DMS114 treated with DMSO at 0.1 percent for 48 hours (cell line): ENCODE results near the gene PADI1.

ENCODE experiments used
- DNase-seq: peaks from one replicate; lab custom pipeline; 2025; ENCODE audit not compliant: unreplicated experiment; lab: John Stamatoyannopoulos, UW

The PADI1 gene

GRCh38 chr1:17270891-17271765 lies 66.2 kb downstream of the PADI1 start:
- DNase-seq: no peak

DNA sequence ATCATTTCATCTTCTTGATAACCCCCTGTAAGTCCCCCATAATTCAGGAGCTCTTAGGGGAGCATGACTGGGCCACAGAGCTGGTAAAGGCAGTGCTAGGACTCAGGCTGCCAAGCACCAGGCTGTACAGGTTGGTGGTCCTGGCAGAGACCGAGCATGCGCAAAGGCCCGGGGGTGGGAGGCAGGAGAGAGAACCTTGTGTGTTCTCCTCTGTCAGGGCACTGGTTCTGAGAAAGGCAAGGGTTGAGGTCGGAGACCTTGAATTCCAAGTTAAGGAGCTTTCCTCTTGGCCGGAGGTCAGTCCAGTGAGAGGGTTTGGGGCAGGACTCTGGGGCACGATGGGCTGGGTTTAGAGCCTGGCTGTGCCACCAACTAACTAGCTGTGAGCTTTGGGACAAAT lies 67.1 kb downstream of the PADI1 start:
- DNase-seq: no peak

DNA sequence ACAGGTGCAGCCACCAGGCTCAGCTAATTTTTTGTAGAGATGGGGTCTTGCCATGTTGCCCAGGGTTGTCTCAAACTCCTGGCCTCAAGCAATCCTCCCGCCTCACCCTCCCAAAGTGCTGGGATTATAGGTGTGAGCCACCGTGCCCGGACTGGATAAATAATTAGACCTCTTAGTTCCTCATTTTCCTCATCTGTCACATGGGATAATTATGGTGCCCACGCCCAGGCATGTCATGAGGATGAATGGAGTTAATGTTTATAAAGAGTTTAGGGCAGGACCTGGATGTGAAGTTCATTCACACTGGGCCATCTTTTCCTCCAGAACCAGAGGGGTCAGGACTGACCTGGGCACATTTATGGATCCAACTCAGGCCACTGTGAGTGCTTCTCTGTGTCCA lies 67.7 kb downstream of the PADI1 start:
- DNase-seq: no peak

- no peak for DNase-seq
Observed at GRCh38 chr1:17273096-17273495, 68.2 kb downstream of the PADI1 start.

DNA sequence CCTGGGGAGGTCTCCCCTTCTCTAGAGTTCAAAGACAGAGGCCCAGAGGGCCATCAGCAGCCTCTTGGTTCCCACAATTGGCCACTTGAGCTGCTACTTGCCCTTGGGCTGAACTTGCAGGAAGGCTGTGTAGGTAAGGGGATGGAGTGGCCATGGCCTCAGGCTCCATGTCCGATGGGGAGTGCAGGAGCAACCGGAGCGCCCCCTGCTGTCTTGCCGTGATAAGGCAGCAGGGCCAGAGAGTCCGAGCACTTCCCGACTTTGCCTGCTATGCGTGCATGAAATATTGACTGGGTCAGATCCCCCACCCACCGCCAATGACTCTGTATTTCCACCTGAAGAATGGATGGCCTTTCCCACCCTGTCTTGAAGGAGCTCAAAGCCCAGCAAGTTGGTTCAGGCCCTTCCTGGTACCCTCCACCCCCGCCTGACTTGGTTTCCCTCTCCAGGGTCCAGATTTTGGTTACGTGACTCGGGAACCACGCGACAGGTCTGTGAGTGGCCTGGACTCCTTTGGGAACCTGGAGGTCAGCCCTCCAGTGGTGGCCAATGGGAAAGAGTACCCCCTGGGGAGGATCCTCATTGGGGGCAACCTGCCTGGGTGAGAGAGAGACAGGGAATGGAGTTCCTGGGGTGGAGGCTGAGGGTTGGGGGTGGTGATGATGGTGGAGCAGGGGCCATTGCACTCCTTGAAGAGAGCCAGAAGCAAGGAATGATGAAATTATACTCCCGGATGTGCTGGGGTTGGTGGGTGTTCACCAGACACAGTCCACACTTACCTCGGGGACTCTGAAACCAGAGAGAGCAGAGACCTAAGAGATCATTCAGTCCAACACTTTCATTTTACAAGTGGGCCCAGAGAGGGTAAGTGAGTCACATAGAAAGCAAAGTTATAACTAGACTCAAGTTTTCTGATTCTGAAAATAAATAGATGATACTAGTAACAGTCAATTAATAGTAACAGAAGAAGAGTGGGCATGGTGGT lies 69.5 kb downstream of the PADI1 start:
- DNase-seq: no peak

GRCh38 chr1:17276568-17276967 lies 71.6 kb downstream of the PADI1 start:
- DNase-seq: no peak

DNA sequence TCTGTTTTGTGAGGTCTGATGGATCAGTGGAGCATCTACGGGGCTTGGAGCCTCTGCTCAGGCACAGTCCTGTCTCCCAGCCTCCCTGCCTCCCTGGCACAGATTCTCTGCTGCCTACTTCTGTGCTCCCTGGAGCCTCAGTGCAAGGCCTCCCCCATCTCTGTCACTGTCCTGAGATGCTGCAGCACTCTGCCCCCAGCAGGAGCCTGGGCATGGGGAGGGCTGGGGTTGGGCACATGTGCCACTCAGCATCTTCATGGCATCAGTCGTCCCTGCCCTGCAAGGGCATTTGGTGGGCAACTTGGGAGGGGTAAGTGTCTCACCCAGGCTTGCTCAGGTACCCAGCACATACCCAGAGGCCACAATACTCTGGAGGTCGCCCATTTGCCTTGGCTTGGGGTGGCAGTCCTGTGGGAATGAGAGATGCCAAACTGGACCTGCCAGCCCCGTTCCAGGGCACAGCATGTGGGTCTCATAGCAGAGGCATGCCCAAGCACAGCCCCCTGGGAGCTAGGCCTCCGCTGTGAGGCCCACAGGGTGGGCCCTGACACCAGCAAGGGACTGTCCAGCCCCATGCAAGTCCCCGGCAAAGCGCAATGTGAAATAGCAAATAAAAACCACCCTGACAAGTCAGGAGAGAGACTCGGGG lies 72.7 kb downstream of the PADI1 start:
- DNase-seq: no peak

DNA sequence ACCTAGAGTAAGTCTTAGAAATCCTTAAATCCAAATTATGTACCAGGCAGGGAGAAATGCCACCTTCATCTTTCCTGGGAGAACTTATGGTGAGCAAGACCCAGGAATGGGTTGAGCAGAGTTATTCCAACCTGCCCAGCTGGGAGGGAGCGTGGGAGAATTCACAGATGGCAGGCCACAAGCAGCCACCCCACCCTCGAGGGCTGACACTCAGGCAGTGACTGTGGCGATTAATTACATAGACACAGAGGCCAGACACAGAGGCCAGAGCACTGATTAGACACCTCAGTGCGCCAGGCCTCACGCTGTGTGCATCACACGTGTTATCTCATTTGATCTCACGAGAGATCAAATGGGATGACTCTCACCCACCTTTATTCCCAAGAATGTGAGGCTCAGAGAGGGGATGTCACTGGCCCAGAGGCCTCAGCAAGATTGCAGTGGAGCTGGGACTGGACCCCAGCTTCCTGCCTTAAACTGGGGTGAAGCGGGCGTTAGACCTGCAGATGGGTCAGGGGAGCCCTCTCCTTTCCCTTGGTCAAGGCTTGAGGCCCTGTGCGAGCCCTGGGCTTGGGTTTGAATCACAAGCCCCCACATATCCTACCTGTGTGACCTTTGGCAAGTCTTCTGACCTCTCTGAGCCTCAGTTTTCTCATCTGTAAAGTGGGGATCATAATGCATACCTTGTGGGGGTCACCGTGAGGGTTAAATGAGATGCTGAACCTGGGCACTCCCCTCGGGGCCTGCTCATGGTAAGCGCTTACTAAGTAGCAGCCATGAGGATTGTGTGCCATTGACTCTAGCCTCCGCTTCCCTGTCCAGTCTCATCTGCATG lies 74.3 kb downstream of the PADI1 start:
- DNase-seq: no peak

GRCh38 chr1:17280436-17280835 lies 75.5 kb downstream of the PADI1 start:
- DNase-seq: no peak

- DNase-seq: no peak
Observed at GRCh38 chr1:17280894-17281293, 76.0 kb downstream of the PADI1 start.

DNA sequence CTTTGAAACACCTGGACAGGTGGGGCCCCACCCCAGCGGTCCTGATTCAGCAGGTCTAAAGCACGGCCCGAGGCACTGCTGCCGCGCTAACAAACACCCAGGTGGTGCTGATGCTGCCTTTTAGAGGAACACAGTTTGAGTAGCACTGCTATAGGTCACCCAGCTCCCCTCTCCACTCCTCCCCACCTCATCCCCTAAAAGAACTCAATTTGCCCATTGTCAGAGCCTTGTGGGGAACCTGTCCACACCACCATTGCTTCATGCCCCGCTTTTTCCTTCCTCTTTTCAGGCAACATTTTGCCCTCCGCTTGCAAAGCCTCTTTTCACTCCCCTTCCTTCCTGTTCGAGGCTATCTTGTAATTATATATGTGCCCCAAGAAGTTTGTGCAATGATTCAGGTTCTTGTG lies 76.8 kb downstream of the PADI1 start:
- DNase-seq: no peak

DNA sequence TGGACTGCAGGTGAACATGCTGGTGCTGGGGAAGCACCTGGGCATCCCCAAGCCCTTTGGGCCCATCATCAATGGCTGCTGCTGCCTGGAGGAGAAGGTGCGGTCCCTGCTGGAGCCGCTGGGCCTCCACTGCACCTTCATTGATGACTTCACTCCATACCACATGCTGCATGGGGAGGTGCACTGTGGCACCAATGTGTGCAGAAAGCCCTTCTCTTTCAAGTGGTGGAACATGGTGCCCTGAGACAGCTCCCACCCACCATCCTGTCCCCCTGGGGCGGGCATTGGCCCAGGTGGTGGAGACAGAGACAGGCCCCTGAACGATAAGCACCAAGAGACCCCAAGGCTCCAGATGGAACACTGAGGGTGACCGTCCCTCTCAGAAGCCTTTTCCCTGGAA lies 77.9 kb downstream of the PADI1 start:
- no peak for DNase-seq

- DNase-seq: no peak
Observed at GRCh38 chr1:17286646-17287045, 81.7 kb downstream of the PADI1 start.

GRCh38 chr1:17287130-17287776 lies 82.3 kb downstream of the PADI1 start:
- no peak for DNase-seq

- no peak for DNase-seq
Observed at GRCh38 chr1:17289721-17290120, 84.8 kb downstream of the PADI1 start.

GRCh38 chr1:17290553-17290952 lies 85.6 kb downstream of the PADI1 start:
- no peak for DNase-seq

GRCh38 chr1:17292299-17293160 lies 87.6 kb downstream of the PADI1 start:
- DNase-seq: no peak

DNA sequence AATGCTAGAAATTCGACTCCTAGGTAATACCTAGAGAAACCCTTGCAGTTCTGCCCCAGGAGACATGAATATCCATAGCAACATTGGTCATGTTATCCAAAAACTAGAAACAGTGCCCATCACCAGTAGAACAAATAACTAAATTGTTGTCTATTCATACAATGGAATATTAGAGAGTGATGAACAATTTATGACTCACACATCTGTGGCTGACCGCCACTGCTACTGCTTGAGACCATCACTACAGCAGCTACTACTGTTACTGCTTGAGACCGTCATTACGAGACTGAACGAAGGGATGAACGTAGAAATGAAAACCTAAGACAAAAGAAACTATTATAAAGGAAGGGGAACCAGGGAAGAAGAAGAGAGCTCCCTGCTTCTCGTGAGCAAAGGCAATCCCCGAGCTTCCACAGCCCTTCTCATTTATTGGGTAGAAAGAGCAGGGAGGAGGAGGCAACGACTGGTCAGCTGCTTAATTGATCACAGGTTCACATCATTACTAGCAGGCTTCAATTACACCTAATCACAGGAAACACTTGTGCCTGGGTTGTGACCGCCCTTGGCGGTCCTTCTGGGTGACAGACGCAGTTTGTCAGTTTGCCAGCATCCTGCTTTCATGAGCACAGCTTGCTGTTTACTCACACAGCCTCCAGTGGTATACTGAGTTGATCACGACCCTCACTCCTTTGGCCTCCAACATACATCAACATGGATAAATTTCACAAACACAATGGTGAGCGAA lies 88.9 kb downstream of the PADI1 start:
- no peak for DNase-seq
